T-helper 1 cell treated with Interleukin-12 subunit alpha and Interleukin-12 subunit beta and Interleukin-4 antibody, amounts not matched to agents 30 μg/mL and 1 μg/mL, for 36 hours (primary cell): Measurements from ENCODE around the gene SLC22A4.

Experiments used
- H3K27ac Mint-ChIP-seq: one replicate; pipeline ENCODE4 v1.8.0; 2021; ENCODE audit warnings: mild to moderate bottlenecking, mixed read lengths
- H3K27me3 Mint-ChIP-seq: one replicate; pipeline ENCODE4 v1.8.0; 2021; ENCODE audit warnings: low read depth, mixed read lengths
- H3K36me3 Mint-ChIP-seq: one replicate; pipeline ENCODE4 v1.8.0; 2021; ENCODE audit warnings: low read depth, mixed read lengths
- H3K4me1 Mint-ChIP-seq: one replicate; pipeline ENCODE4 v1.8.0; 2021; ENCODE audit warnings: low read depth, mixed read lengths
- H3K4me3 Mint-ChIP-seq: one replicate; pipeline ENCODE4 v1.8.0; 2021; ENCODE audit warnings: mild to moderate bottlenecking, moderate library complexity, mixed read lengths
- H3K9me3 Mint-ChIP-seq: one replicate; pipeline ENCODE4 v1.8.0; 2021; ENCODE audit warnings: mixed read lengths

Gene SLC22A4

DNA sequence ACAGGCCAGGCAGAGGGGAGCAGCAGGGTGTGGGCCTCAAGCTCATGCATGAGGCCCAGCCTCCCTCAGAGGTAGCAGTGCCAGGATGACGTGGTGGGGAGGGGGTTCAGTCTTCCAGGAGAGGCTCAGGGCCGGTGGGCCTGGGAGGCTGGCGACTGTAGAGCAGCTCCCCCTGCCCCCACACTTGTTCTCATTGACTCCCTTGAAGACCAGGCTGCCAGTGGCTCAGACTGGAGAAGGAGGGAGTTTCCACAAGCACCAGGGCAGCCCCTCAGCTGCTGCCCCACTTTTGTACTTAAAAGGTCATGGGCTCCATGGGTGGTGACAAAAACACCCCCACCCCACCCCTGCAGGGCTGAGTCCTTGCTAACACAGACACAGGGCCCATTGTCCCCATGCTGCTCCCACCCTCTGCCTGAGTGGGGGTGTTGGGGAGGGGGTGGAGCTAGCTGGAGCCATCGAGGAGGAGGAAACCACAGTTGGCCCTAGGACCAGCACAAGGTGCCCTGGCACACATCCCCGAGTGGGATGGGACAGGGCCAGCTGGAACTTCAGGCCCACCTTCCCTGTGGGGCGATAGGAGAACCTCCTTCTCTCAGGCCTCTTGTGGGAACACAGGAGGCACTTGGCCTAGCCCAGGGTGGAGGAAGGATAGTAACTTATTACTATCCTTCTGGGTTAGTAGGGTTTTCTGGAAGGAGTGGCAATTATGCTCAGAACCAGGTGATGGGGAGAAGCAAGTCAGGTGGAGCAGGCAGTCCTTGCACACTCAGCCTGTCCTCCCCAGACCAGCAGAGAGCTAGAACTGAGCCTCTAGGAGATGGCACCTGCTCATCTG, 26.0 kb upstream of the SLC22A4 start:
- Mint-ChIP-seq H3K4me3 (no peak overlapping the region), H3K27ac (no peak overlapping the region), H3K9me3 (no peaks in the 10 kb centered on the region), H3K36me3 (no peaks in the 10 kb centered on the region), H3K4me1 (peaks cover 5% of the 10 kb centered on the region), H3K27me3 (peaks cover 4% of the 10 kb centered on the region)

DNA sequence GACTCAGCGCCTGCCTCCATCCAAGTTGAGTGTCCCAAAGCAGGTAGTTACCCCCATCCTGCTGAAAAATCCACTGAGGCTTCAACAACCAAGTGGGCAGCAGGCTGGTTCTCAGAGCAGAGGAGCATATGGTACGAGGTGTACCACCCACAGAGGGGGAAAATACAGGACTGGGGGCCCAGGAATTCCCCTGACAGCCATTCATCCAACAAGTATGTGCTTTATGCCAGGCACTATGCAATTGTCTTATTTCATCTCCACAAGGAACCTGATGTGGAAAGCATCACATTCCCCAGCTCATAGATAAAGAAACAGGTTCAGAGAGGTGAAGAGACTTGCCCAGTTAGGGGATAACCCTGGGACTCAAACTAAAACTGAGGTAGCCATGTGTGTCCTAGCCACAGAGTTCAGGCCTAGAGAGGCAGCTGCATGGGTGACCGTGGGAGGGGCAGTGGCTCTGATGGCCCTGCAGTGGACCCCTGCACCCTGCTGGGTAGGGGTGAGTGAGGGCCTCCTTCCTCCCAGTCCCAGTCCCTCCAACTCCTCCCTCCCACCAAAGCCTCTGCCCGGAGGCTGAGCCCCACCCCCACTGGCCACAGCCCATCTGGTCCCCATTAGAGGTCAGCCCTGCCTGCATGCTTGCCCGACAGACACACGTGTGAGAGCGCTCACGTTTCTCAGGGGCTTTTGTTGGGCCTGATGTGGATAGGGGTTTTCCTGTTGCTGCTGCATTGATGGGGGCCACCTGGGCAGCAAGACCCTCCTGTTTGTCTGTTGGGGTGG, 25.2 kb upstream of the SLC22A4 start:
- Mint-ChIP-seq H3K4me1 (peaks cover 10% of the 10 kb centered on the region), H3K27me3 (peaks cover 9% of the 10 kb centered on the region), H3K27ac (no peak overlapping the region), H3K9me3 (no peaks in the 10 kb centered on the region), H3K36me3 (no peaks in the 10 kb centered on the region), H3K4me3 (no peak overlapping the region)

DNA sequence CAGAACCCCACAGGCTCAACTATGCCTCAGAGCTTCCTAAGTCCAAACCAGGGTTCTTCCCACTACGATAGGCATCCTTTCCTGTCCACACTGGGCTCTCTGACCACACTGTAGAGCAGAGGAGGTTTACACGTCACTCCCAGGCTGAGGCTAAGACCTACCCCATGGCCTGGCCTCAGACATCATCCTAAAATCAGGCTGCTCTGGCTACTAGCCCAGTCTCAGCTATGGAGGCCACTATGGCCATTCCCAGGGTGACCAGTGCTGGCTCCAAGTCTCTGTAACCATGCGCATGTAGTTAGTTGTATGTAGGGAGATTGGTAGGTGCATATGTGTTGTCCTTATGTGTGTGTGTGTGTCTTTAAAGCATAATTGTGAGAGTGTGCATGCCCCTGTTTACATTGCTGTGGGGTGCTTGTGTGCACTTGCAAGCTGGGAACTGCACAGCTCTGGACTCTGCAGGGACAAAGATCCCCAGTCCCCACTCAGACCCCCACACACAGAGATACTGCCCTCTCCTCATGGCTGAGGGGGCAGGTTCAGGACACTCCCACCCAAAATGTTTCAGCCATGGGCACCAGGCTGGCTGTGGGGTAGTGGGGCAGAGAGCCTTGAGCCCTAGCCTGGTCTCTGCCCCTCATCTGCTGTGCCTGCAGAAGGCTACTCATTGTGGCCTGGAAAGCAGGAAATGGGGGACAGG, 24.4 kb upstream of the SLC22A4 start:
- Mint-ChIP-seq H3K4me1 (peaks cover 10% of the 10 kb centered on the region), H3K36me3 (no peaks in the 10 kb centered on the region), H3K27ac (no peak overlapping the region), H3K27me3 (peaks cover 18% of the 10 kb centered on the region), H3K9me3 (no peaks in the 10 kb centered on the region), H3K4me3 (no peak overlapping the region)

DNA sequence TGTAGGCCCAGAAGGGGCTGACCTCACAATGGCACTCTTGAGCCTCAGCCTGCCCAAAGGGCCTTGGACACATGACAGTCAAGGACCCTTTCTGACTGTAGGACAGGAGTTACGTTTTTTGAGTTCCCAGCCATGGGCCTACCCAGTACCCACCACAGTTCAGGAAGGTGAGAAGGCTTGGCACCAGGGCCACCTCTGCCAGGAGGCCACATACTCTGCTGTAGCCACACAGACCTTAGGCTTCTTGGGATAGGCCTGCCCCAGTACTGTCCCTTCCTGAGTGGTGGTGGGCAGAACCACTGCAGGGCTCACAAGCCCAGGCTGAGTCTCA, 23.9 kb upstream of the SLC22A4 start:
- Mint-ChIP-seq H3K36me3 (no peaks in the 10 kb centered on the region), H3K4me1 (peaks cover 9% of the 10 kb centered on the region), H3K27me3 (peaks cover 19% of the 10 kb centered on the region), H3K27ac (no peak overlapping the region), H3K9me3 (no peaks in the 10 kb centered on the region), H3K4me3 (no peak overlapping the region)

DNA sequence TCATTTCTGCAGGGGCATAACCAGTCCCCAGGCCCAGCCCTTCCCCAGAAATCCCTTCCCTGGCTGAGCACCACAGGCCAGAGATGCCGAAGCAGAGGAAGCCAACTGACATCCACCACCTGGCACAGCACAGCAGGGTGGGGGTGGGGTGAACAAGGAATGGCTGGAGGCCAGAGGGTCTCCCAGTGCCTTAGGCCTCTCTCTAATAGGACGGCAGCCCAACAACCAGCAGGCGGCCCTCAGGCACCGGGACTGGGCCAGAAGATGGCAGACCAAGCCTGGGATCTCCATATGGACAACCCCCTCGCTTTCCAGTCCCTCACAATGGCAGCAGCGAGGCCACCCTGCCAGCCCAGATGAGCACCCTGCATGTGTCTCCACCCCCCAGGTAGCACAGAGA, 23.5 kb upstream of the SLC22A4 start:
- H3K36me3 Mint-ChIP-seq = no peaks in the 10 kb centered on the region

DNA sequence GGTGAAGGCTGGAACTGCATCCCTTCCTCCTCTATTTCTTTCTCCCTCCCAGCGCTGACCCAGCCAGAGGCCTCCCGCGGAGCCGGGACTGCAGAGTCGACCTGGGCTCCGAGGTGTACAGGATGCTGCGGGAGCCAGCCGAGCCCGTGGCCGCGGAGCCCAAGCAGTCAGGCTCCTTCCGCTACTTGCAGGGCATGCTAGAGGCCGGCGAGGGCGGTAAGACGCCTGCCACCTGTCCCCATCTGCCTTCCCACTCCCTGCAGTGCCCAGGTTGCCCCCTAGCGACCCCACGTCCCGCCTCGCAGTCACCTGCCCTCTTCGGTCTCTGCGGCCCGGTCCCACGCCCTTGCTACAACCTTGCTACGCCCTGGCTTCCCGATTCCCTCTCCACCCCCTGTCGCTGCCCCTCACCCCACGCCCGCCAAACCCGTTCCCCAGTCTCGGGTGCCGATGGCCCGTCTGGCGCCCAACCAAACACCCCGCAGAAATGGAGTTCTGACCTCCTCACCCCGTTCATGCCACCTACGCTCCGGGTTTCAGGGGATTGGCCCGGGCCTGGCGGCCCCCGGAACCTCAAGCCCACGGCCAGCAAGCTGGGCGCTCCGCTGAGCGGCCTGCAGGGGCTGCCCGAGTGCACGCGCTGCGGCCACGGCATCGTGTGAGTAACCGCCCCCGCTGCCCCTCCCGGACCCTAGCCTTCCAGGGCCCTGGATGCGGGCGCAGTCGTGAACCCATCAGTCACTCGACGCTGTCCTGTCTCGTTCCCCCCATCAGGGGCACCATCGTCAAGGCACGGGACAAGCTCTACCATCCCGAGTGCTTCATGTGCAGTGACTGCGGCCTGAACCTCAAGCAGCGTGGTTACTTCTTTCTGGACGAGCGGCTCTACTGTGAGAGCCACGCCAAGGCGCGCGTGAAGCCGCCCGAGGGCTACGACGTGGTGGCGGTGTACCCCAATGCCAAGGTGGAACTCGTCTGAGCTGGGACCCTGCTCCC, 22.6 kb upstream of the SLC22A4 start:
- Mint-ChIP-seq H3K27ac (no peak overlapping the region), H3K4me1 (peaks cover 9% of the 10 kb centered on the region), H3K27me3 (peaks cover 19% of the 10 kb centered on the region), H3K9me3 (no peaks in the 10 kb centered on the region), H3K4me3 (no peak overlapping the region), H3K36me3 (no peaks in the 10 kb centered on the region)

More for the DNA sequence above, 23.5 kb upstream of the SLC22A4 start:
- H3K27ac Mint-ChIP-seq = no peak overlapping the region
- H3K4me3 Mint-ChIP-seq = no peak overlapping the region
- H3K4me1 Mint-ChIP-seq = peaks cover 9% of the 10 kb centered on the region
- no peaks in the 10 kb centered on the region for H3K9me3 Mint-ChIP-seq
- peaks cover 19% of the 10 kb centered on the region for H3K27me3 Mint-ChIP-seq

DNA sequence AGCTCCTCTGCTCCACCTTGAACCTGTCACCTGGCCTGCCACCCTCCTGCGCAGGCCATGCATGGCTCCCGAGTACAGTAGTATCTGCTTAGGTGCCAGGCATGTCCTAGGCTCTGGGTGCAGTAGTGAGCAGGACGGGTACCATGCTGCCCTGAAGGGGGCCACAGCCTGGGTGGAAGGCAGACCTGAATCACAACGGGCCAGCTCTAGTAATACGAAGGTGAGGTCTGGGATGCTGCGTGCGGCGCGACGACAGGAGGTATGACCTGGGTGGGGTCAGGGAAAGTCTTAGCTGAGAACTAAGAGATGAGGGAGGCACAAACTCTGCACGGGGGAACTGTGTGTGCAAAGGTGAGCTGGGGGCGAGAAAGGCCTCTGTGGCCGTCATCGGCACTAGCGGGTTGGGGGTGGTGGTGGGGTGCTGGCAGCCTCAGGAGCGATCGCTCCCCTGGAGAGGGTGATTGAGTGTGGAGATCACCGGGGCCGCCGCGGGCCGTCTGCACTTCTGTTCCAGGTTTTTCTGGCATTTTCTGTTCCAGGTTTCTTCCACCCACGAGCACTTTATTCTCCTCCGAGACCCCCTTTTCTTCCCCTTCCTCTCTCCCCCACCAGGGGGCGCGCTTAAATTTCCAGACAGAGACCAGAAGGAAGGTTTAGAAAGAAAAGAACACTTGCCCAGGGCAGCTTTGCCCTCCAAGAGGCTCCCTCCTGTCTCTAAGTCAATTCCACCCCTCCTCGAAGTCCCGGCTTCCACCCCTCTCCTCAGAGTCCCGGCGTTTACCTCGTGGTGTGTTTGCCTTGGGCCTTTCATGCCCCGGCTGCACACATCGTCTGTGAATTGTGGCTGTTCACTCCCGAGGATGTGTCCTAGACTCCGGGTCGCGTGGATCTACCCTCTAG, 21.6 kb upstream of the SLC22A4 start:
- Mint-ChIP-seq H3K4me1 (peaks cover 9% of the 10 kb centered on the region), H3K27ac (no peak overlapping the region), H3K27me3 (peaks cover 19% of the 10 kb centered on the region), H3K9me3 (no peaks in the 10 kb centered on the region), H3K36me3 (no peaks in the 10 kb centered on the region), H3K4me3 (no peak overlapping the region)

DNA sequence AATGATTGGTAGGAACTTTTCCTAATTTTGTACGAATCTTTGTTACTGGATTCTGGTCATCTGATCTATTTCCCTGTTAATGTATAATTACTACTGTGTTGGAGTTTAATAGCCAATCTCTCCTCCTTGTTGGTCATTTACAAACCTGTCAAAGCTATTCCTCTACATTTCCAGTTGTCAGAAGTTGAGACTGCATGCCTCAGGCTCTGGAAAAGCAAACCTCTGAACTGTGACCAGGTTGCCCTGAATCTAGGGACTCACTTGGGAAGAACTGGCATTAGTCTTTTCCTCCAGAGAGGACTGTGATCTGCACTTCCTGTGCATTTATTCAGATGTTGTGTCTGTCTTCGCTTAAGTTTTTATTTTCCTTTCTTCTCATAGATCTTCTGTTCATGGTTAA, 20.6 kb upstream of the SLC22A4 start:
- Mint-ChIP-seq H3K27me3 (peaks cover 19% of the 10 kb centered on the region), H3K9me3 (no peaks in the 10 kb centered on the region), H3K4me1 (peaks cover 9% of the 10 kb centered on the region), H3K4me3 (no peak overlapping the region), H3K27ac (no peak overlapping the region), H3K36me3 (no peaks in the 10 kb centered on the region)

DNA sequence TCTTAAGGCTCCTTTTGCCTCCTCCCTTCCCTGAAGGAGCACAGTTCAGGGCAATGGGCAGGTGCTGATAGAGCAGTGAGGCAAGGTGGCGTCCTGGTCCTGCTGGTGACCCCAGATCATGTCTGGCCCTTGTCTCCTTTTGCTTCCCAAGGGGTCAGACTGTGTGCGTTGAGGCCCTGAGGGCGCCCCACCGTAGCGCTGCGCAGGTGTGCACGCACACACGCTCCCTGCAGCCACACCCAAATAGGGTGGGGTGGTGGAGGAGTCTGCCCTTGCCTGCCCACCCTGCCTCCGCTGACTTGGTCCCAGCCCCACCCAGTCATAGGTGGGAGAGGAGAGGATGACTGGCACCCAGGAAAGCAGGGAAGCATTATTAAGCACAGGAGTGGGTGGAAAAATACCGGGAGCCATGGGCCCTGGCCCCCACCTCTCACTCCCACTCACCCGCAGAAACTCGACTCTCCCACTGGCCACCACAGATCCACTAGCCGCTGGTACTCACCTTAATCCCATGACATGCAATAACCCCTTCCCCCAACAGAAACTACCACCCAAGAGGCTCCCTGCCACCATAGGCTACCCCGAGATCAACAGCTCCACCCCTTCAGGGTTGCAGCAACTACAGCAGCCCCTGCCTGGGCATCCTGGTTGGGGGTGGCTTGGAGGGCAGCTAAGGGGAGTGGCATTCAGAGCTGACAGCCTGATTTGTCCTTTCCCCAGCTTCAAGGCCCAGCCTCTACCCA, 20.0 kb upstream of the SLC22A4 start:
- H3K4me1 Mint-ChIP-seq = peaks cover 9% of the 10 kb centered on the region
- H3K4me3 Mint-ChIP-seq = no peak overlapping the region
- H3K27me3 Mint-ChIP-seq = peaks cover 19% of the 10 kb centered on the region
- H3K9me3 Mint-ChIP-seq = no peaks in the 10 kb centered on the region
- H3K36me3 Mint-ChIP-seq = no peaks in the 10 kb centered on the region
- H3K27ac Mint-ChIP-seq = no peak overlapping the region

DNA sequence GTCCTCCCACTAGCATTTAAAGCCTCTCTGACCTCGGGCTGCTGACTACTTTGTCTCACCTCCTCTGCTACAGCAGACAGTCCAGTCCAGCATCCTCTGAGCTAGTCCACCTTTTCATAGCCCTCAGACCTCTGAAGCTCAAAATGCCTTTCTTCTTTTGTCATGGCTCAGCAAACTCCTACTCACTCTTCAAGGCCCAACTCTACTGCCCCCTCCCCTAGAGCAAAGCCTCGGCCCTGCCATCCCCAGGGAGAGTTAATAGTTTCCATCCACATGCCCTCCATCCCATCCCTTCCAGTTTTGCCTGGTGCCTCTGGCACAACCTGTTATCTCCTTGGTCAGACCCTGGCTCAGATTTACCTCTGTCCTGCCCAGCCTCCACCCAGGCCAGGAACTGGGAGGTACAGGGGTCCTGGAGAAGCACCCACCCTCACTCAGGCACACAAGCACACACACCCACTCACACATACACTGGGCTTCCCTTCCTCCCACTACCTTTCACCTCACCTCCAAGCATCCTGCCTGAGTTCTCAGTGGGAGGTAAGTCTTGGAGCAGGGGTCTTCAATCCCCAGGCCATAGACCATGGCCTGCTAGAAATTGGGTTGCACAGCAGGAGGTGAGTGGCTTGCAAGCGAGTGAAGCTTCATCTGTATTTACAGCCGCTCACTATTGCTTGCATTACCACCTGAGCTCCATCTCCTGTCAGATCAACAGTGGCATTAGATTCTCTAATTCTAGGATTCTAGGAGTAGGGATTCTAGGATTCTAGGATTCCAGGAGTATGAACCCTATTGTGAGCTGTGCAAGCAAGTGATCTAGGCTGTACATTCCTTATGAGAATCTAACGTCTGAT, 18.6 kb upstream of the SLC22A4 start:
- Mint-ChIP-seq H3K4me1 (peaks cover 9% of the 10 kb centered on the region), H3K9me3 (no peaks in the 10 kb centered on the region), H3K27ac (no peak overlapping the region), H3K4me3 (no peak overlapping the region), H3K36me3 (no peaks in the 10 kb centered on the region), H3K27me3 (peaks cover 25% of the 10 kb centered on the region)

DNA sequence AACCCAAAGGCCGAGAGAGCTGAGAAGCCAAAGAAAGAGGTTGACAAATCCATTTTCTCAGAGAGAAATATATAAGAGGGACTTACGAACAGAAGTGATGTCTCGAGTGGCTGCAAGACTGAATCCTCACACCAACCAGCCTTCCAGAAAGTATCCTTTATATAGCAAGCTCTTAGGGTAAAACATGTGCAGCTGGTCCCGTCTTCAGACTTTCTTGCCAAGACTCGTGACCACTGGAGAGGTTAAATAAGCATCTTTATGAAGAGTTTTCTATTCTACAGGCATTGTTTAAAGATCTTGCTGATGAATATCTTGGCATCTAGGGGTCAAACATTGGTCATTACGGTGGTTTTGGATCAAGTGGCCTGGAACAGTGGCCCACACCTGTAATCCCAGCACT, 16.9 kb upstream of the SLC22A4 start:
- no peak overlapping the region for H3K4me3 Mint-ChIP-seq
- H3K4me1 Mint-ChIP-seq = peaks cover 9% of the 10 kb centered on the region
- no peak overlapping the region for H3K27ac Mint-ChIP-seq
- H3K9me3 Mint-ChIP-seq = no peaks in the 10 kb centered on the region
- no peaks in the 10 kb centered on the region for H3K36me3 Mint-ChIP-seq
- peaks cover 30% of the 10 kb centered on the region for H3K27me3 Mint-ChIP-seq
